ENCODE data around the gene ERFE. TPM values are rescaled to one million over a fixed set of nuclear protein-coding genes. Genes with fewer than 3 reads are reported as not detected.

Gene ERFE
- total RNA-seq, 1 donor from 2014 or later, result 0.41 TPM

- no peak for DNase-seq (ENCODE audit: low spot score)
- Mint-ChIP-seq H3K9me3 (ENCODE audit: unreplicated experiment) (no peaks in the 10 kb centered on the region), H3K36me3 (ENCODE audit: low read depth, unreplicated experiment) (no peaks in the 10 kb centered on the region), H3K4me3 (ENCODE audit: unreplicated experiment) (no peak overlapping the region), H3K27me3 (ENCODE audit: unreplicated experiment) (peaks cover 11% of the 10 kb centered on the region), H3K4me1 (ENCODE audit: unreplicated experiment) (no peaks in the 10 kb centered on the region), H3K27ac (ENCODE audit: unreplicated experiment) (no peak overlapping the region)
- TF ChIP-seq CTCF (IDR thresholded peaks at IDR 0.05; ENCODE audit: unreplicated experiment), result no peak
These were observed 1.7 kb downstream of the ERFE start for GRCh38 chr2:238160206-238161129.

GRCh38 chr2:238161291-238162051 lies 2.7 kb downstream of the ERFE start:
- Mint-ChIP-seq H3K9me3 (ENCODE audit: unreplicated experiment) (no peaks in the 10 kb centered on the region), H3K4me1 (ENCODE audit: unreplicated experiment) (no peaks in the 10 kb centered on the region), H3K4me3 (ENCODE audit: unreplicated experiment) (no peak overlapping the region), H3K27me3 (ENCODE audit: unreplicated experiment) (peaks cover 11% of the 10 kb centered on the region), H3K27ac (ENCODE audit: unreplicated experiment) (no peak overlapping the region), H3K36me3 (ENCODE audit: low read depth, unreplicated experiment) (no peaks in the 10 kb centered on the region)
- DNase-seq (ENCODE audit: low spot score), result no peak
- TF ChIP-seq CTCF (IDR thresholded peaks at IDR 0.05; ENCODE audit: unreplicated experiment), result no peak

- Mint-ChIP-seq H3K27me3 (ENCODE audit: unreplicated experiment) (peaks cover 10% of the 10 kb centered on the region), H3K9me3 (ENCODE audit: unreplicated experiment) (no peaks in the 10 kb centered on the region), H3K36me3 (ENCODE audit: low read depth, unreplicated experiment) (no peaks in the 10 kb centered on the region), H3K27ac (ENCODE audit: unreplicated experiment) (no peak overlapping the region), H3K4me1 (ENCODE audit: unreplicated experiment) (no peaks in the 10 kb centered on the region), H3K4me3 (ENCODE audit: unreplicated experiment) (no peak overlapping the region)
- DNase-seq (ENCODE audit: low spot score), result no peak
- TF ChIP-seq CTCF (IDR thresholded peaks at IDR 0.05; ENCODE audit: unreplicated experiment), result no peak
These were observed 3.6 kb downstream of the ERFE start for GRCh38 chr2:238162251-238162845.

- no peak for DNase-seq (ENCODE audit: low spot score)
- Mint-ChIP-seq H3K36me3 (ENCODE audit: low read depth, unreplicated experiment) (no peaks in the 10 kb centered on the region), H3K9me3 (ENCODE audit: unreplicated experiment) (no peaks in the 10 kb centered on the region), H3K27ac (ENCODE audit: unreplicated experiment) (no peak overlapping the region), H3K27me3 (ENCODE audit: unreplicated experiment) (peaks cover 9% of the 10 kb centered on the region), H3K4me1 (ENCODE audit: unreplicated experiment) (no peaks in the 10 kb centered on the region), H3K4me3 (ENCODE audit: unreplicated experiment) (no peak overlapping the region)
- no peak for TF ChIP-seq CTCF (IDR thresholded peaks at IDR 0.05; ENCODE audit: unreplicated experiment)
These were observed 4.2 kb downstream of the ERFE start for GRCh38 chr2:238162846-238163441.
